Stimulated activated CD4-positive, alpha-beta T cell treated with anti-CD3 and anti-CD28 coated beads, TNF-alpha, amount 100 ng/mL, for 1 hour (primary cell): ENCODE data around the gene ARHGEF38.
"Not testable (repeated sequence)": the region's sequence is repeated elsewhere in the genome, so short reads cannot be mapped to it uniquely, and the experiment has no call there.

Source experiments
- DNase-seq, 3 donors: peaks; one replicate each; pipeline ENCODE4 v3.0.0-alpha.2; 2020; ENCODE audit warnings: low read depth in 3 of 3, low spot score in 1 of 3

Gene ARHGEF38

DNA sequence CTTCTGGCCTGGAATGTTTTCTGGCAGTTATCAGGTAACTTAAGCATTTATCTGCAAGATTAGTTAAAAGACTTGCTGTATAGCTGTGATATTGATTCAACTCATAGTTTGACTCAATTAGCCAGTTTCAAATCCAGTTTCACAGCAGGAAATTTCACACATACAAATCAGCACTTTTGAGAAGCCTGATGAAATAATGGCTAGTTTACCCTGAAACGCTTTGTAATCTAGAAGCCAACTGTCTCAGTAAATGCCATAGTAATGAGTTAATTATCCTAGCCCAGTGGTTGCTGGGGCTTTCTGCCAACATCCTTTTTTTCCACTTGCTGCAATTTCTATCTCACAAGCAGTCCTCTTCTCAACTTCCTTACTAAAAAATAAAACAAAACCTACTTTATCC lies 53.1 kb downstream of the ARHGEF38 start:
- no peak for DNase-seq

- DNase-seq = no peak
Observed at GRCh38 chr4:105607876-105608275, 55.5 kb downstream of the ARHGEF38 start.

GRCh38 chr4:105609819-105610218 lies 57.4 kb downstream of the ARHGEF38 start:
- DNase-seq = not testable (repeated sequence)

- DNase-seq = no peak
Observed at GRCh38 chr4:105613306-105613705, 60.9 kb downstream of the ARHGEF38 start.

GRCh38 chr4:105619188-105619931 lies 66.9 kb downstream of the ARHGEF38 start:
- DNase-seq = no peak

DNA sequence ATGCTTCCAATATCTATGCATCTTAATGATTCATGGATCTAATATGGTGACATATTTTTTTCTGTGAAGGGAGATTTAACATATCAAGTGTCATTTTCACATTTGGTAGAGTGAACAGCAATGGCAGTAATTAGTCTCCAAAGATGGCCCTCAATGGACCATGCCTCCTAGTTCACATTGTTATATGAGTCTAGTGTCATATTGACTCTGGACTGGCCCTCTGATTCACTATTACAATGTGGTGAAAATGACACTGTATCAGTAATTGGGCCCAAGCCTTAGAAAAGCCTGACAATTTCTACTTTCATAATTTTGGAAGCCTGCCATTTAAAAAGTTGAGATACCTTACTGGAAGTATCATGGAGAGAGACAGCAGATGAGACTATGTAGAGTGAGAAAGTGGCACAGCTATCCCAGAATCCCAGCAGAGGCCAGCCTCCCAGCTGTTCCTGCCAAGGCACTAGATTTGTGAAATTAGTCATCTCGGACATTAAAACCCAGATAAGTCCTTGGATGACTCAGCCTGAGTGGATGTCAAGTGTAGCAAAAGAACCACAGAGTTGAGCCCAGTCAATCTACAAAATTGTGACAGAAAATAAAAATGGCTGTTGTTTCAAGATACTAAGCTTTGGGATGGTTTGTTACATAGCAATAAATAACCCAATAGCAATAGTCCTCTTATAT lies 68.4 kb downstream of the ARHGEF38 start:
- DNase-seq = no peak

DNA sequence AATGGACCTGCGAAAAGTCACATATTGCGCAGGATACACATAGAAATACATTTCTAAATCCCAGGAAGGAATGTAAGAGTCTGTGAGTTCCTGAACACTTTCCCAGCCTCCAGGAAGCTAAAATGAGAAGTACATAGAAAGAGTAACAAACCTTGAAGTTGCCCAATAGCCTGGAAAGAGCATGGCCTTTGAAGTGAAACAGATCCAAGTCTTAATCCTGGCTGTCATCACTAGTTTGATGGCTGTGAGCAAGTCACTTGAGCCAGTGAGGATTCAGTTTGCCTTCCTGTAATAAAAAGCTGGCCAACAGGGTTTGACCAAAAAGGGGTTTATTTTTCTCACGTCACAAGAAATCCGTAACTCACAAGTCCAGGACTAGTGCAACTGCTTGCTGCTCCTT lies 69.8 kb downstream of the ARHGEF38 start:
- no peak for DNase-seq

DNA sequence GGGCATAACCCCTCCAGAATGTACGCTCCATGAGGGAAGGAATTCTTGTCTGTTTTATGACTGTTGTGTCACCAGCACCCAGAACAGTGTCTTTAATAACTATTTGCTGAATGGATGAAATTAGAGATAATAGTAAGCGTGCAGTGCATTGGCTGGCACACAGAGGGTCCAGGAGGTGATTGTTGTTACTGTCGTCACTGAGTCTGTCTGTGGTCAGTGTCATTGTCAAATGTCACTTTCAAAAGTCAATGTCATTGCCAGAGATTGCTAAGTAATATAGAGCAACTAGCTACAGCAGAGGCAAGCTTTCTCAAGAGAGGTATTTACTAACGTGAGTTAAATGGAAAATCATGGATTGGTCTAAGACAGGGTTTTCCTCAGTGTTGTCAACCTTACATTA lies 70.7 kb downstream of the ARHGEF38 start:
- no peak for DNase-seq

GRCh38 chr4:105624530-105624929 lies 72.1 kb downstream of the ARHGEF38 start:
- DNase-seq = no peak

- no peak for DNase-seq
Observed at GRCh38 chr4:105625214-105625613, 72.8 kb downstream of the ARHGEF38 start.

GRCh38 chr4:105626846-105627245 lies 74.4 kb downstream of the ARHGEF38 start:
- no peak for DNase-seq

- no peak for DNase-seq
Observed at GRCh38 chr4:105627620-105628019, 75.2 kb downstream of the ARHGEF38 start.

DNA sequence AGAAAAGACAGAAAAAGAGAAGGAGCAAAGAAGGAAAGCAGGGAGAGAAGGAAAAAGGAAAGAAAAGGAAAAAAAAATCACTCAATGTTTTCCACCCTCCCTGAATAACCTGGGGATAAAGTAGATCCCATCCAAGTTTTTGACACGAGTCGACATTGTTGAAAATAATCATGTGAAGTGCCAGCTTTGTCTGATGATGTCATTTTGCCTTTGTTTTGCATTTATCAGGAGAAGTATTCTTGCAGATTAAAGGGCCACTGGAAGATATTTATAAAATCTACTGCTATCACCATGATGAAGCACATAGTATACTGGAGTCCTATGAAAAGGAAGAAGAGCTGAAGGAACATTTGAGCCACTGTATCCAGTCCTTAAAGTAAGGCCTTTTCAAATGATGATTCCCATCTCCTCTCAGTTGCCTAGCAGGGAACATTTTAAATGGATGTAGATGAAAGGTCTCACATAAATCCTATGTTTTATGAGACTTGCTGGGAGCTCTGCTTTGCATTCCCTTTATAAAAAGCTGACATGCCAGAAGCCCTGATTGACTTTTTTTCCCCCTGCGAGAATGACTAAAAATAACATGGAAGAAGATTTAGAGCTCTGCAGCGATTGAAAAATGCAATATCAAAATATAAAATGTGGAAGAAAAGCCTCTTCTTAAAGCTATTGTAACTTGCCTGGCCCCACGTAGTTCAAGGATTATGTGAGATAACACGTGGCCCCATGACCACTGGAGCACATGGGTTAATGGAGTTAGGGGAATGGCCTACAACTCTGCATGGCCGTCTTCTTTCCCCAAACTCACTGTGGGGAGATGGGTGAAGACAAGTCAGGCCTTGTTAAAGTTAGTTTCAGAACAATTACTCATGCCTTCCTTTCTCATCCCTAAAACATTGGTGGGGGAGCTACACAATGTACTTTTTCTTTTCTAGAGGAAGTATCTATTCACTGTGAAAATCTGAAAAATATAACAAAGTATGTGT lies 78.5 kb downstream of the ARHGEF38 start:
- no peak for DNase-seq

- no peak for DNase-seq
Observed at GRCh38 chr4:105631818-105632400, 79.5 kb downstream of the ARHGEF38 start.

- no peak for DNase-seq
Observed at GRCh38 chr4:105632599-105632998, 80.2 kb downstream of the ARHGEF38 start.

DNA sequence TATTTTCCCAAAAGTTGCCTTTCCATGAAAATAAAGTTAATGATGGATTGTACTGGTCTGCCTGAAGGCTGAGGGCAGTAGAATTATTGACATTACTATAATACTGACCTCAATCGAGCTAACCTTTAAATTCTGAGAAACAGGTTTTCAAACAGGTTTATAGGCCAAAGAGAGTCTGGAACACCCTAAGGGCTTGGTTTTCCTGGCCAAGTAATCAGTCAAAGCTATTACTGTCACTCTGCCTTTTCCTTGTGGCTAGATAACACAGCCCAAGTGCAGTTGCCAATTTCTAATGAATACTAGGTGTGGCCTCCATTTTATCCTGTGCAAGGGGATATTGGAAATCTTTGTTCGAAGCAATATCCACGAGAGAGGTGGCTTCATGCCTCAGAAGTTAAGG lies 80.8 kb downstream of the ARHGEF38 start:
- no peak for DNase-seq

DNA sequence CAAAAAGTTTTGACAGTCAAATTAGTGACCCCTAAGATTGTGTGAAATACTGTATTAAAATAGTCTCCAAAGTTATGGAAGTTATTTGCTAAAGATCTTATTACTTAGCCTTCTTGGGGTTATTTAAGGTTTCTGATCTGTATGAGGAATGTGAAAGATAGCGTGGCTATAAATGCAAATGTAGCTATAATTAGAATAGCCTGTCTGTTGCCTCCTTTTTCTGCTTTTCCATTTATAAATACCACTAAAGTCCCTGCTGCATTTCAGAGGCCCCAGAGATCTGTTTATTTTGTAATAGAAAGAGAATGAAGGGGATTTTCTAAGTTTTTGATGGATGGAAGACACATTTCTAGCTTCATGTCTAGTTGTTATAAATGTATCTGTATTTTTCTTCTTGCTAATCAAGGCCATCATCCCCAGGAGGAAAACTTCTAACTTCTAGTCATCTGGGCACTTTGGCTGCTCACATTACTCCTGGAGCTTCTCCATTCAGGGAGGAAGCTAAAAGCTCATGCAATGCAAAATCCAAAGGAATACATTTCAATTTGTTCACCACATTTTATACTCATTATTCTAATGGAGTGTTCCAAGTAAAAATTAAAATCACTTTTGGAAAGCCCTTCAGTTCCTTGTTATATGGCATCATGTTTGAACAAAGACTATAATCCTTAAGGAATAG lies 82.1 kb downstream of the ARHGEF38 start:
- DNase-seq = no peak

DNA sequence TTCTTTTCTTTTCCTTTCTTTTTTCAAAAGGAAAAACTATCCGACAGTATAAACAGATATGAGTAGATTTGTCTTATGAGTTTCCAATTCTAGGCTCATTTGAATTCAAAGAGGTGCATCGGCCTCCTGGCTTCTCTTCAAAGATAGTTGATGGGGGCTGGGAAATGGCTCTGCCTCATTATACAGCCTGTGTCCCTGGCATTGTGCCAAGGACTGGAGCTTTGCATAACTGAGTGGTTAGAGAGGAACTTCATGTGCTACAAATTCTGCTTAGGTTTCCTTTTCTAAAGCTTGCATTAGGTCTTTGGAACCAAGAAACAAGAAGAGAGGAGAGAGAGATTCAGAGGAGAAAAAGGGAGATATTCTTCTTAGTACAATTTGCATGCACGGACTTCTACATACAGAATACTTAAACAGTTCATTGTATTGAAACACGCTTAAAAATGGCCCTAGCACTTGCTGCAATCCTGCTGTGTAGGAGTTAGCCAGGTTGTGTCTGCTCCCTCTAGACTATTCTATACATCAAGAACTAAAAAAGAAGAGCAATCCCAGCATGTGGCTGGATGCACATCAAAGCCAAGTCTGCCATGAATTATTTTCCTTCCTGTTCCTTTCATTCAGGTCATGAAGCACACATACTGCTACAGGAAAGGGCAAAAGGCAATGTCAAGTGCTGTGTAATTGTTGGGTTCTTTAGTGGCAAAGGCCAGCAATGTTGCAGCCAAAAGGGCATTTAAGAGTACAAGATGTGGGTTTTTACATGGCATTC lies 85.2 kb downstream of the ARHGEF38 start:
- no peak for DNase-seq

DNA sequence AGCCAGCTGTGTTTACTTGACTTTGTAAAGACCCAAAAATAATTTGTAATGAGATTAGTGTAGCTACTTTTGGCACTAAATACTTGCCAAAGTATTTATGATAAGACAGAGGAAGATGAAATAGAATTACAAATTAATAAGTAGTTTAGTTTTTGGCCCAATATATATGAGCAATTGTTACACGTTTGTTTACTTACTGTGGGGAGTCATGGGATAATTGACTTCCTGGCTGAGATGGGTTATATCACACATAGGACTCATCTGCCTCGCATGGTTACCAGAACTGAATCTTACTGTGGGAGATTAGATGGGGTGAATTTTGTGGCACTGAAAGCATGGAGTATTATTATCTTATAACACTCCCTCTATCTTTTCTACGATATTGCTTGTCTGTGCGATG lies 89.4 kb downstream of the ARHGEF38 start:
- no peak for DNase-seq

DNA sequence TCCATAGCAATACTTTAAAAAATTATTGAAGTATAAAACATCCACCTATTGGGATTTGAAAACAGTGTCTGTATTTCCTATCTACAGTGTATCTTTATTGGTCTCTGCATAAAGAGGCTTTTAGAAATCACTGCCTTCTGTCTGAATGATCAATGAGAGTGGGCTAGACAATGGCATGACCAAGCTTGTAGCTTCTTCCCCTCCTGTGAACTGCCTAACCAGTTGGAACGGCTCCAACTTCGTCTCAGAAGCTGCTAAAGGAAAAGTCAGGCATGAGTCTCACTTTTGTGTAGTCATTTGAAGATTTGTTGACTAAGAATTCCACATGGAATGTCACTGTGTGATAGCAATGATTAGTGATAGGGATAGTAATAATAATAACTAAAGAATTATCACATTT lies 91.8 kb downstream of the ARHGEF38 start:
- no peak for DNase-seq
